GM18499 (cell line): ENCODE results near the gene ASF1B.

Experiments used
- ATAC-seq: cut with Tn5 transposase; IDR thresholded peaks from one replicate; pipeline ENCODE4 v1.9.1; 2021; ENCODE audit warnings: moderate number of reproducible peaks; ENCODE audit not compliant: insufficient read depth, unreplicated experiment

ASF1B gene

DNA sequence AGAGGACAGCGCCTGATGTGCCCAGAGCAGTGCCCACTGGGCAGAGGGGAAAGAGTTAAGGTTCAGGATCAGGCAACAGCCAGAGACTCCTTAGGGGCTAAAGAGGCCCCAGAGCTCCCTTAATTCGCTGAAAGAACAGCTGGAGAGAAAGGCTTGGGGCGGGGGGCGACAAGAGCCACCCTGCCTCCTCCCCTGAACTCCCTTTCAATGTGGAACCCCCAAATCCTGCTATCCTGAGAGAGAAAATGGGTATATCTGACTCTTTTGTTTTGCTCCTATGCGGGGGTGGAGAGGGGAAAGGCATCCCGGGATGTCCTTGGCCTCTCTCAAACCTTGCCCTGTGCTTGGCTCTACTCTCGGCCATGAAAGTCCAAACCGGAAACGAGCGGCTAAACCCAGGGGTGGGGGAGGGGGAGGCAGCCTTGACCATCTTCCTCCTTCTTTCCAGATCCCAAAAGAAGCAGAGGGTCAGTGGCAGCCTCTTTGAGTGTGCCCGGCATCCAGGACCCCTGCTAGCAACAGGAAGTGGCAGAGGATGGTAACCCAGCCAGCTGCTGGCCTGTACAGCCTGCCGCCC, 23.5 kb downstream of the ASF1B start:
- ATAC-seq = no peak

- no peak for ATAC-seq
Observed at GRCh38 chr19:14112051-14112808, 24.2 kb downstream of the ASF1B start.

DNA sequence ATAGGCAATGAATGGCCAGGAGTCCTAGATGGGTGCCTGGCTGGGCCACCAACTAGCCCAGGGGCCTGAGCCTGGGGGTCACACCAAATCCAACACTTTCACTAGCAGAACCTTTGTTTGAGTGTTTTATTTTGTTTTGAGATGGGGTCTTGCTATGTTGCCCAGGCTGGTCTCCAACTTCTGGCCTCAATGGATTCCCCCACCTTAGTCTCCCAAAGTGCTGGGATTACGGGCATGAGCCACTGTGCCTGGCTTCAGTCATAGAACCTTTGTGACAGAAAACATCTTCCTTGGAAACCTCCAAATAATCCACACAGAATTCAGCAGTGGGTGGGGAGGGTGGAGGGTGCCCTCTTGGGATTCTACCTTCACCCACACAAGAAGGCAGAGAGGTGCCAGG, 24.9 kb downstream of the ASF1B start:
- no peak for ATAC-seq

DNA sequence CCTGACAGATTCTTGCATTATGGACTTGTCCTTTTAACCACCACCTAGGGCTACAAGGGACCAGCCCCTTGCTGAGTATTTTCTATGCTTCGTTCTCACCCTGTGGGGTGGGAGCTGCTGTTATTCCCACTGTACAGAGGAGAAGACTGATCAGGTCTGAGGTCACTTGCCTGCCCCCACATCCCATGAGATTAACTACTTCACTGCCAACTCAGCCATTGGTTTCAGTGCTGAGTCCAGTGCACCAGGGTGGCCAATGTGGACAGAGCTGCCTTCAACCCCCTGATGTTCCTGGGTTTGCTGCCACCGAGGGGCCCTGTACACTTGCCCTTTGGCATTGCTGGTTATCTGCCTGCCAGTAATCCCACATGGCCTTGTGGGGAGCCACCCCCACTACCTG, 25.7 kb downstream of the ASF1B start:
- ATAC-seq = no peak

DNA sequence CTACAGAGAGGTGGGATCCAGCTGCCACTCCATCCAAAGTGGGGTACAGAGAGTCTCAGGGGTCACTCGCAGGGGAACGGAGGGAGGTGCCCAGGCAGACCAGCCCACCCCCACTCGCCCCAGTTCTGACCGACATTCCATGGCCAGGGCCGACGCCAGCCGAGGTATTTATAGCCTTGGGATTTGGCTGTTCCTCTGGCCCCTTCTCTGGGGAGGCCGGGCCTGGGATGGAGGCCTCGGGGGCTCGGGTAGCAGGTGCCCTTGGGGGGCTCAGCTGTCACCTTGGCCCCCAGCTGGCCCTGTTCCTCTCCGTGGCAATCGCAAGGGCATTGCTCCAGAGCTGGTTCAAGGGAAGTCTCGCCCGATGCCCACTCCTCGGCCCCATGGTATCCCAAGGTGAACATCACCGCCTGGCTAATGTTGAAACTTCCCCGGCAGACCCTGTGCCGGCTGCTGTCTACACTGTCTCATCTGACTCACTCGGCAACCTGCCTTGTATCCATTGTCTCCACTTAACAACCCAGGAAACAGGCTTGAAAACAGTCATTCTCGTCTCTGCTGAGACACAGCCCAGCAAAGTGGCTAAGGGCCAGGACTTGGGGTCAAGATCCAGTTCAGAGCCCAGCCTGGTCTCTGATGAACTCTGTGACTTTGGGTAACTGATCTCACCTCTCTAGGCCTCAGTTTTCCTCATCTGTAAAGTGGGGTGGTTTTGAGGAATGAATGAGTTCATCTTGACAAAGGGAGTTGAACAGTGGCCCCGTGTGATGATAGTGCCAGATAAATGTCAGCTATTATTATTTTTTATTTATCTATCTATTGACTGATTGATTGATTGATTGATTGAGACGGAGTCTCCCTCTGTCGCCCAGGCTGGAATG, 28.6 kb downstream of the ASF1B start:
- no peak for ATAC-seq

DNA sequence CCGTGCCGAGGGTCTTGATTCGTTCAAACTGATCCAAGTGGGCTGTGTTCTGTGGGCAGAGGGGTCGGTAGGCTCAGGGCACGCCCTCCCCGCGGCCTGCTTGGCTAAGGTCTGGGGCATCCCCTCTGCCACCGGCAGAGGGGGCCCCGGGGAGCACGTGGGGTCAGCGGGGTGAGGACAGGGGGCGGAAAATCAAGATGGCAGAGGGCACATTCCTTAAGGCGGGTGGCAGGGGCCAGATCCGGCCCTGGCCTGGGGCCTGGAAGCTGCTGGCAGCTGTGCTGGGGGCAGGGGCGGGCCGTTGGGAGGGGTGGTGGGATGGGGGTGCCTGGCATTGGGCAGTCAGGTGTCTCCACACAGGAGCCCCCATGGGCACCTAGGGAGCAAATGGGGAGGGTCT, 29.5 kb downstream of the ASF1B start:
- ATAC-seq = no peak

- no peak for ATAC-seq
Observed at GRCh38 chr19:14105680-14106079, 30.7 kb downstream of the ASF1B start.

- no peak for ATAC-seq
Observed at GRCh38 chr19:14103310-14103709, 33.1 kb downstream of the ASF1B start.

- ATAC-seq = no peak
Observed at GRCh38 chr19:14102756-14103155, 33.6 kb downstream of the ASF1B start.

GRCh38 chr19:14102102-14102696, 34.2 kb downstream of the ASF1B start:
- no peak for ATAC-seq

DNA sequence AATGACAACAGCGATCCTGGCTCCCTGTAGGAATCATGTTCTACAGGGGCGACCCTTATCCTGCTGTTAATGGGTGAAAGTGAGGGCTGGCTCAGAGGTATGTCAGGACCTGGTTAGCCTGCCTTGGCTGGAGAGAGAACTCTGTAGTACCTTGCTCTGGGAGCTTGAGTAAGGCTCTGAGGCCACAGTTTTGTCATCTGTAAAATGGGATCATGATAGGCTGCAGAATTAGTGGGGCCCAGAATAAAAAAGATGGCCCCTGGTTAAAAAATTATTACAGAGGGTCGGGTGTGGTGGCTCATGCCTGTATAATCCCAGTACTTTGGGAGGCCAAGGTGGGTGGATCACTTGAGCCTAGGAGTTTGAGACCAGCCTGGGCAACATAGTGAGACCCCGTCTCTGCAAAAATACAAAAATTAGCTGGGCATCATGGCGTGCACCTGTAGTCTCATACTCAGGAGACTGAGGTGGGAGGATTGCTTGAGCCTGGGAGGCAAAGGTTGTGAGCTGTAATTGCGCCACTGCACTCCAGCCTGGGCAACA, 35.3 kb downstream of the ASF1B start:
- no peak for ATAC-seq

DNA sequence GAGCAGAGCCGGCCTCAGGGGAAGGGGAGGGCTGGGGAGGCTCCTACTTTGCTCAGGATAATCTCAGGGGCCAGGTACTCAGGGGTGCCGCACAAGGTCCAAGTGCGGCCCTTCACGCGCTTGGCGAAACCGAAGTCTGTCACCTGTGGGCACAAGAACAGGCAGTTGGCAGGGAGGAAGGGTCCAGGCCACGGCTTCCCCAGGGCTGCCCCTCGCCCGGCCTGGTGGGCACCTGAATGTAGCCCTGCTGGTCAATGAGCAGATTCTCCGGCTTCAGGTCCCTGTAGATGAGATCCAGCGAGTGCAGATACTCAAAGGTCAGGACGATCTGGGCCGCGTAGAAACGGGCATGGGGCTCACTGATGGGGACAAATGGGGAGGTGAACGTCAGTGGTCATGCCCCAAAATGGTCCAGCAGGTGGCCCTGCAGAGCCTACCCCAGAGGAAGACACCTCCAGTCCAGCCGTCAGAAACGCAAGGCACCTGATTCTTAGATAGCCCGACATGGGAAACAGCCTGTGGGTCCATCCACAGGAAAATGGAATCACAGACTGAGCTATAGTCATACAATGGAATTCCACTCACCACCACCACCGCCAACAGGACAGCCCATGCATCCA, 38.7 kb downstream of the ASF1B start:
- no peak for ATAC-seq

GRCh38 chr19:14096272-14096992, 40.0 kb downstream of the ASF1B start:
- ATAC-seq = no peak

- ATAC-seq = no peak
Observed at GRCh38 chr19:14094854-14095253, 41.5 kb downstream of the ASF1B start.

DNA sequence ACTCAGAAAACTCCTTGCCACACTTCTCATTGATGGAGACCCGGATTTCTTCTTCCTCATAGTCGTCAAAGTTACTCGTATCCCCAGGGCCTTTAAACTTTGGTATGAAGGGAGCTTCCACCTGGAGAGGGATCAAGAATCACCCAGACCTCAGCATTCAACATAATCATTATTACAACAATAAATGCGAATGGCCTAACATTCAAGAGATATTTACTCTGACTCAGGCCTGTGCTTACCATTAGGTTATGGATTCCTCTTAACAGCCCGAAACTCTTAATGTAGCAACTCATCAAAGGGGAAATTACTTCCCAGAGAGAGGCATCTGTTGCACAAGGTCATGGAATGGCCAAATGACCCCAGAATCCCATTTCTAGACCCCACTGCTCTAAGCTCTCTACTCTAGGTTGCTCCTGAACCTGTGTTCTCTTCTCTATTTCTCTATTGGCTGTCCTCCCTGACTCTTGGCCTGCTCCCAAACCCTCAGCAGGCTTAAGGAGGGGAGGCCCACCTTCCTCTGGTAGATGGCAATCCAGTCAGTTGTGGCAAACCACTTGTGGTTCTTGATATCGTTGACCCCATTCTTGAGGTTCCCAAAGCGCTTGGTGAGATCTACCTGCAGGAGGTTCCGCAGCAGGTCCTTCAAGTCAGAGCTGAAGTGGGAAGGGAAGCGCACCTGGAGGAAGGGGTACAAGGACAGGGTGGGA, 43.1 kb downstream of the ASF1B start:
- no peak for ATAC-seq

GRCh38 chr19:14091813-14092462, 44.5 kb downstream of the ASF1B start:
- ATAC-seq = no peak

GRCh38 chr19:14091081-14091812, 45.1 kb downstream of the ASF1B start:
- no peak for ATAC-seq
